ENCODE measurements around the gene UVRAG.
"Not testable (repeated sequence)": the region's sequence is repeated elsewhere in the genome, so short reads cannot be mapped to it uniquely, and the experiment has no call there.

UVRAG gene

DNA sequence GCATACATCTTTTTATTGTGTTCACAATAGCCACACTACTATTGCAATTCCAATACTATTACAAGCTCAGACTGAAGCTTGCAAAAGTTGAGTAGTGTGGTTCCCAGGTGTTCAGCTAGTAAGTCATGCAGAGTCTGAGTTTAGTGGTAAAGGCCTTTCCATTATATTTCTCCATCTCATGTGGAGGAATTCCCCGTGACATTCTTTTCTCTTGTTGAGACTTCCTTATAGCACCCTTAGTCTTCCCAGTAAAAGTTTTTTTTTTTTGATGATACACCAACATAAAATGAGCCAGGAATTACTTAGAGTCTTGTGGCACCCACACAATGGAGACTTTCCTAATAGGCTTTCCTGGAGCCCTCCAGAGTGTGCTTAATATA, 110.8 kb downstream of the UVRAG start:
- no peak for DNase-seq

DNA sequence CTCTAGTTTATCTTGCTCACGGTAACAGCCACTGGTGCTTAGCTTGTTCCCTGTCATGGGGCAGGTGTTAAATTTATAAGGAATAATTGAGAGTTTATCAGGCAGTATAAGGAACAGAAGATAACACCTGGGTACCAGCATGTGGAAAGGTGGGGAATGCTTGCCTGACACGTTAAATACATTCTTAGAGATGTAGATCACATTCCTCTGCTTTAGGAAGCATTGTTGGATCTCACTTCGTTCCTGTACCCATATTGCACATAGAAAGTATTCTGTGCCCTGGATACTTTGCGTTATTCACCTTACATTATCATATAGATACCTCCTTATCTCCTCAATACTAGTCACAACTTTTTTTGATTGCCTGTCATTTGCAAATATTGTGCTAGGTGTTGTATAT, 114.7 kb downstream of the UVRAG start:
- DNase-seq = no peak

DNA sequence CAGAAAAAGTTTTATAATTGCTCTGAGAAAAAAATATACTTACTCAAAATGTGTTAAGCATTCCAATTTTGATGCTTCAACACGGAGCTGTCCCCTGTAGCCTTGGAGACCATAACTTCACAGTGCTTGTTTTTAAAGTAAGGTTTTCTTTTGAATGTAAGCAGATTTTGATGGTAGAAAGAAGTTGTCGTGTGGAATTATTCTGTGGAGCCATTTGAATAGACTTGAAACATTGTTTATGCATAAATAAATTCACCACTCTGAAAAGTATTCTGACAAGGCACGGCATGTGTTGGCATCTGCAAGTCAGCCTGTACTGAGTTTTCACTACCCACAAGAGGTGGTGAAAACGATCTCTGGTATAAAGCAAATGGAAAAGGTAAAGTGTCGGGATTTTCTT, 115.5 kb downstream of the UVRAG start:
- DNase-seq = no peak

DNA sequence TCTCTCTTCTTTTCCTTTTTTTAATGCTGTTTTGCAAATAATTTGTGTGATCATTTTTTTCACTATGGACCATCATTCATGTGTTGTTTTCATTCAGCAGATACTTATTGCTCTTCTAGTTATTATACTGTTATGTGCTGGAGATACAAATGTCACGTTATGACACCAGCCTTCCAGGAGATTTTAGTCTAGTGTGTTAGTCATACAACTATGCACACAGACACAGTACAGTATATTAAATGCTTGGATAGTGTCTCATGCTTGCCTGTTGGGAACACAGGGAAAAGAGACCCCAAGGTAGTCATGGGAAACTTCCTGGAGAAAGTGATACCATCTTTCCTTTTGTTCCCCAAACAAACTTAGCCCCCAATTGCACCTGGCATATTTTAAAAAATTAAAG, 116.1 kb downstream of the UVRAG start:
- no peak for DNase-seq

DNA sequence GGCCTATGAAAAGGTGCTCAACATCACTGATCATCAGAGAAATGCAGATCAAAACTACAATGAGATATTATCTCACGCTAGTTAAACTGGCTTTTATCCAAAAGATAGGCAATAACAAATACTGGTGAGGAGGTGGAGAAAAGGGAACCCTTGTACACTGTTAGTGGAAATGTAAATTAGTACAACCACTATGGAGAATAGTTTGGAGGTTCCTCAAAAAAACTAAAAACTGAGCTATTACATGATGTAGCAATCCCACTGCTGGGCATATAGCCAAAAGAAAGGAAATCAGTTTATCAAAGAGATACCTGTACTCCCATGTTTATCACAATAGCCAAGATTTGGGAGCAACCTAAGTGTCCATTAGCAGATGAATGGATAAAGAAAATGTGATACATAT, 118.7 kb downstream of the UVRAG start:
- not testable (repeated sequence) for DNase-seq

DNA sequence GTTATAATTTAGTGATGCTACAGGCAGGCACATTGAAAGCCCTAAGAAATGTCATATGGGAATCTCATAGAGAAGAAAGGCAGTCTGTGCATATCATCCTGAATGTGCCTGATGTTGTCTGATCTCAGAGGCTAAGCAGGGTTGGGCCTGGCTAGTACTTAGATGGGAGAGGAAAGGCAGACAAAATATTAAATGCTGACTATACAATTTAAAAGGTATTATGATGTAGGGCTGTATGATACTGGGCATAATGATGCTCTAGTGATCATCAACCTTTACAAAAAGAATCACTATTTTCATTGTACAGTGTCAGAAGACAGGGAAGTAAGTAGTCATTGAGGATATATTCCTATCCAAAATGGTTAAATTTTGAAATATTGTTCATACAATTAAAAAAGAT, 119.8 kb downstream of the UVRAG start:
- DNase-seq = no peak

DNA sequence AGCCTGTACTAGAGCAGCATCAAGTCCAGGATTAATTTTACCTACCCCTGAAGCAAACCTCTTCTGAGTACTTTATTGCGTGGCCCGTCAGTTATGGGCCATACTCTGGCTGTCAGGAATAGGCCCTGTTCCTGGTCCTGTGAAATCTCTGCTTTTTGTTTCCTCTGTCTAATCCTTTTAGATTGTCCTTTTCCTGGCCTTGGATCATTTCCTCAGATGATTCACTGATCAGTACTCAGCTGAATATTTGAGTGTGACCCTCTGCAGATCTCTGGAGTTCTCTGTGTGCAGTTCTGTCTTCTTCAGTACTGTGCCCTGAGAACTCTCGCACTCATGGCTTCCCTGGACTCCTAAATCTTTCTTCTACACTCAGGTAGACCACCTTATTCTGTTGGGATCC, 123.5 kb downstream of the UVRAG start:
- DNase-seq = no peak

DNA sequence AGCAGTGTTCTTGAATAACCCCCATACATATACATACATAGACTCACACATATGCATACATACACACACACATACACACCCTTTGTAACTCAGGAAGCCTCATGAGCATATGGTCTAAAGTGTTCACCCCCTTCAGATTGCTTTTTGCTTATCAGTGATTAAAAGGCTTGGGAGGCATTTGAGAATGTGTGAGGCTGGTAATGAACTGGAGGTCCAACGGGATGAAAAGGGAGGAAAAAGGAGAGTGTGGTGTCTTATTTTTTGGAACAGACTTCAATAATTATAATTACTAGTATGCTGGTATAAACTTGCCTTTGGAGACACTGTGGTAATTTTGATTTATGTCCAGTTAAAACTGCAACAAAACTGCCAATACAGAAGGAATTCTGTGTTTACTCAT, 124.5 kb downstream of the UVRAG start:
- DNase-seq = no peak

DNA sequence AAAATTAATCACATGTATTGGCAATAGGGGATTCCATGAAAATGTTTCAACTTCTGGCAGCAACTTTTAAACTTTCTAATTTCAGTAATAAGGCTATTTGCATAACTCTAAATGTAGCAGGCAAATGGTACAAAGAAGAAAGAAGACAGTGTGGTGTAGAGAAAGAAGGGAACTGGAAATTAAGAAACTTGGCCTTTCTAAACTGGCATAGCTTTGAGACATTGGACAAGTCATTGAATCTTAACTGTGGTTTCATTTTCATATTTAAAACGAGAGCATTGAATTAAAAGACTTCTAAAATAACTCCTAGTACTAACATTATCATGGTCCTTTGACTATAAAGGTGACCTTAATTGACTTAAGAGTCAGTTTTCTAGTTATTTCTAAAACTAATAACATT, 125.0 kb downstream of the UVRAG start:
- no peak for DNase-seq

DNA sequence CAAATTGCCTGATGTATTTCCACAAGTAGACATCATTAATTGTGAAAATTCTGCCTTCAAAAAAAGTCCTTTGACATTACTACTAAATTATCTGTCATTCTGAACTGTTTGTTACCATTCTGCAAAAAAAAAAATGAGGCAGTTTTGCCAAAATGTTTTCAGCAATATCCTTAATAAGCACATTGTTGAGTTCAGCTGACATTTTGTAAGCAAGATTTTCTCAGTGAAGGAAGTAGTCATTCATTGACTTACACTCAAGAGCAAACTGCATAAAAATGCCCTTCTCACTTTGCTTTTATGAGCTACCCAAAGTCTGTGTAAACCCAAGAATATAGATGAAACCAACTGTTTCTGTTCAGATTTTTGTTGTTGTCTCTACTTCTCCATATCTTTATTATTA, 125.9 kb downstream of the UVRAG start:
- DNase-seq = no peak

DNA sequence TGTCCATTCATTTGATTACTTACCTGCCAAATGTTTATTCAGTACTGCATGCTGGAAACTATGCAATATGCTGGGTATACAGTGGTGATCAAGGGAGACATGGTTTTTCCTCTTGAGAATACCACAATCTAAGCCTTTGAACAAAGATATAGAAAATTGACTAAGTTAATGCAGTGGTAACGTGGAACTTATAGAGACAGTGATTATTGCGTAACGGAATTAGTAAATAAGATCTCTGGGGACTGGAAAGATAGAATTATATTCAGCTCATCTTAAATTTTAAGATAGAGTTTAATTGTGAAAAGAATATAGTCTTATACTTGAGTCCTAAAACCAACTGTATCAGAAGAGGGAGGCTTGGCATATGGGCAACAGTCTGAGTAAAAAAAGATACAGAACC, 129.5 kb downstream of the UVRAG start:
- no peak for DNase-seq

DNA sequence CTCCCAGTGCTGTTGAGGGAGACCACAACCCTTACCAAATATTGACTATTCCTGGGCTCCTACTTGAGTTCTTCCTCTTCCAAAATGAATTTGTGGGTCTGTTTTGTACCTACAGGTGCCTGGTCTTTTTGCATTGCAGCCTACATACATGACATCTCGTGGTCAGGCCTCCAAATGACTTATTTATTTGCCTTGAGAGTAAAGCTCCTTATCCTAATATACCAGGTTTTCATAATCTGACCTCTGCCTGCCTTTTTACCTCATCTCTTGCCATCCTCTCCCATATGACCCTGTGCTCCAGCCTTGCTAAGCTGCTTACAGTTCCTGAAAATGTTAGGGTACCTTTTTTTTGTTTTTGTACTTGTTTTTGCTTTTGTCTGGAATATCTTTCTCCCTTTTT, 130.4 kb downstream of the UVRAG start:
- DNase-seq = no peak

DNA sequence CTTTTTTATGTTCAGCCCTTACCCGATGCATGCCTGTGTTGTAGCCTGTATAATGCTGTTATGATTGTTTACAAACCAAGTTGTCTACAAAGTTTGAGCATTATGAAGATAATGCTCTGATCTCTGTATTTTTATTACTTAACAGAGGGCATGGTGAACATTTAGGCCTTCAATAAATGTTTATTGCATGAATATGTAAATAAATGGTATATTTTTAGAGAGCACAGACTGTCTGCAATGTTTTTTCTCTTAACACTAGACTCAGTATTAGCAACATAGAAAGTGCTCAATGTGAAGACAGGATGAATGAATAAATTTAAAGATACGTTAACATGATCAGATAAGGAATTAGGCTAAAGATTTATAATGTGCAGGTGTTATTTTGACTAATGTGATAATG, 130.9 kb downstream of the UVRAG start:
- DNase-seq = no peak

DNA sequence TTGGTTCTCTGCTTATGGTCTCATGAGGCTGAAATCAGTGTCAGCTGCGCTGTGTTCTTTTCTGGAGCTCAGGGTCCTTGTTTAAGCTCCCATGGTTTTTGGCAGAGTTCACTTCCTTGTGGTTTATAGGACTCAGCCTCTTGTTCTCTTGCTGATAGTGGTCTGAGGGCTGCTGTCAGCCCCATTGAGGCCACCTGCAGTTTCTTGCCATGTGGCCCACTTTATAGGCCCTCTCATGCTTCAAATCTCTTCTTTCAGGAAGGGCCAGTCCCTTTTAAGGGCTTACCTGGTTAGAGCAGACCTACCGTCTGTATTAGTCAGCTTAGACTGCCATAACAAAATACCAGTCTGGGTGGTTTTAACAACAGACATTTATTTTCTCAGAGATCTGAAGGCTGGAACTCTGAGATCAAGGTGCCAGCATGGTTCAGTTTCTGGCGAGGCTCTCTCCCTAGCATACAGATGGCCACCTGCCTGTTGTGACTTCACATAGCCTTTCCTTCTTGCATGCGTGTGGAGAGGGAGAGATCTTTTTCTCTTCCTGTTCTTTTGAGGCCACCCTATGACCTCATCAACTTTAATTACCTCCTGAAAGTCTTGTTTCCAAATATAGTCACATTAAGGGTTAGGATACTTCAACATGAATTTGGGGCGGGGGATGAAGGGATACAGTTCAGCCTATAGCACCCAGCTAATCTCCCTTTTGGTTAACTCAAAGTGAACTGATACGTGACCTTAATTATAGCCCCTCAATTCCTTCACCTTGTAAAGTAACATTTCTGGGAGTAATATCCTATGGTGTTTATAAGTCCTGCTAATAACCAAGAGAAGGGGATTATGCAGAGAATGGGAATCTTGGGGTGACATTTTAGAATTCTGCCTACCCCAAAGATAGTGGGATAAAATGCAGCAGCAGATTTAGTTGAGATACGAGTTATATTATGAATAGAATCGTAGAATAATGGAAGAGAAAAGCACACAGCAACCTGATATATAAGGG, 131.8 kb downstream of the UVRAG start:
- DNase-seq = no peak

DNA sequence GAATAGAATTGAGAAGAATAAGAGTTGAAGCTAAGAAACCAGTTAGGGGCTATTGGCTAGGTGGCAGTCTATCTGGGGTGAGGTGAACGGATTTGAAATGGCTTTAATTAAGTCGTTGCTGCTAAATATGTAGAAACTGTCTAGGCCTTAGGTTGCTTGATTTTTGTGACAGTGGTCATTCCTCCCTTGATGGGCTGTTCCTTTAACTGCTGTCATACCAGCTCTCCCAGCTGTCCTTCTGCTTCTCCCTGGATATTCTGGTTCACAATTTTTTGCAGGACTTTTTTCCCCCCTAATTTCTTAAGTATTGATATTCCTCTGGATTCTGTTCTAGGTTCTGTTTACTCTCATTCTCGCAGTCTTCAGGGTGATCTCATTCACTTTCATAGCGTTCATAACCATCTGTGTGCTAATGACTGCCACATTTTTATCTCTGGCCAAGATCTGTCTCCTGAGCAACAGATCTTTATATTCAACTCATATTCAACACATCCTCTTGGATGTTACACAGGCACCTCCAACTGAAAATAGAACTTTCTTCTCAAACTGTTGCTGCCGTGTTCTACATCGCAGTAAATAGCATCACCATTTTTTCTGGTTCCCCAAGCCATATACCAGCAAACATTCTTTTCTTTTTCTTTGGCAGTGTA, 134.1 kb downstream of the UVRAG start:
- no peak for DNase-seq

DNA sequence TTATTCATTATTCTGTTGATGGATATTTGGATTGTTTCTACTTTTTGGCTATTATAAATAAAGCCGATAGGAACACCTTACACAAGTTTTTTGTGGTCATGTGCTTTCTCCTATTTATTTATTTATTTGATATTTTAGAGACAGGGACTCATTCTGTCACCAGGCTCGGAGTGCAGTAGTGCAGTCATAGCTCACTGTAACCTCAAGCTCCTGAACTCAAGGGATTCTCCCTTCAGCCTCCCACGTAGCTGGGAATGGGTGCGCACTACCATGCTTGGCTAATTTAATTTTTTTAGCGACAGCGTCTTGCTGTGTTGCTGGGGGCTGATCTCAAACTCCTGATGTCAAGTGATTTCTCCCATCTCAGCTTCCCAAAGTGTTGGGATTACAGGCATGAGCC, 135.1 kb downstream of the UVRAG start:
- no peak for DNase-seq

DNA sequence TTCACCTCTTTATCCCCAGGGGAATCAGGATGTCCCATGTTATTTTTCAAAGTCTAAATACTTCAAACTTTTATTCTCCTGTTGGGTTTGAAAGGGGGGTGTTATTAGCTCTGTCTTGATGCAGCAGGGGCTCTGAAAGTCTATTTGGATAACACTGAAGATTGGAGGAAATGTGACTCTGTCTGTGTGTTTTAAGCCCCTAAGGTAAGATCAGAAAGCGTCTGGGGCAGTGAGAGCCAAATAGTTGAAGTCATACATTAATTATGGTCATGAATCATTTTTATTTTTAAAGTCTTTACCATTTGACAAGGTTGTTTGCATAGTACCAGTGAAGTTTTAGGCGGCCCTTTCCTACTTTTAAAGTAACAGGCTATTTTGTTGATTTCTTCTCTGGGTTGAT, 139.0 kb downstream of the UVRAG start:
- no peak for DNase-seq

DNA sequence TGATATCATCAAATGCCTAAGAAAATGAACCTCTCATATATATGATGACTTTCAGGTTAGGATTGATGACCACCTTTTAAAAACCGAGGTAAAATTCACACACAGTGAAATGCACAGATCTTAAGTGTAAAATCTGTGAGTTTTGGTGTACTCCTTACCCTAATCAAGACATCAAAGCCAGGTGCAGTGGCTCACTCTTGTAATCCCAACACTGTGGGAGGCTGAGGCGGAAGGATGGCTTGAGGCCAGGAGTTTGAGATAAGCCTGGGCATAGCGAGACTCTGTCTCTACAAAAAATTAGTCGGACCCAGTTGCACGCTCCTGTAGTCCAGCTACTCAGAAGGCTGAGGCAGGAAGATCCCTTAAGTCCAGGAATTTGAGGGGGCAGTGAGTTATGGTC, 140.4 kb downstream of the UVRAG start:
- no peak for DNase-seq

DNA sequence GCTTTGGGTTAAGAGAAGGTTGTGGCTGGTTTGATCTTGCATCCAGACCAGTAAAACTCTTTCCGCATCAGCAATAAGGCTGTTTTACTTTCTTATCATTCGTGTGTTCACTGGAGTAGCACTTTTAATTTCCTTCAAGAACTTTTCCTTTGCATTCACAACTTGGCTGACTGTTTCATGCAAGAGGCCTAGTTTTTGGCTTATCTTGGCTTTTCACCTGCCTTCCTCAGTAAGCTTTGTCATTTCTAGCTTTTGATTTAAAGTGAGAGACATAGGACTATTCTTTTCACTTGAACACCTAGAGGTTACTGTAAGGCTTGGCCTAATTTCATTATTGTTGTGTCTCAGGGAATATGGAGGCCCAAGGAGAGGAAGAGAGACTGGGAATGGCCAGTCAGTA, 144.5 kb downstream of the UVRAG start:
- DNase-seq = no peak

DNA sequence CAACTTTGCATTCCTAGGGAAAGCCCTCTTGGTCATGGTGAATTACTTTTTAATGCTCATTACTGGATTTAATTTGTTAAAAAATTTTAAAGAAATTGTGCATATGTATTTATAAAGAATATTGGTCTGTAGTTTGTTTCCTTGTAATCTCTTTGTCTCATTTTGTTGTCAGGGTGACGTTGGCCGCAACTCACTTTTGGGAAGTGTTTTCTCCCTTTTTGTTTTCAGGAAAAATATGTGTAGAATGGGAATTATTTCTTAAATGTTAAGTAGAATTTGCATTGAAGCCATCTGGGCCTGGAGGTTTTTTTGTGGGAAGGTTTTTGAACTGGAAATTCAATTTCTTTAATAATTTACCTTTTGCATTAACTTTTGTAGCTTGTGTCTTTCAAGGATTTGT, 149.1 kb downstream of the UVRAG start:
- DNase-seq = no peak

DNA sequence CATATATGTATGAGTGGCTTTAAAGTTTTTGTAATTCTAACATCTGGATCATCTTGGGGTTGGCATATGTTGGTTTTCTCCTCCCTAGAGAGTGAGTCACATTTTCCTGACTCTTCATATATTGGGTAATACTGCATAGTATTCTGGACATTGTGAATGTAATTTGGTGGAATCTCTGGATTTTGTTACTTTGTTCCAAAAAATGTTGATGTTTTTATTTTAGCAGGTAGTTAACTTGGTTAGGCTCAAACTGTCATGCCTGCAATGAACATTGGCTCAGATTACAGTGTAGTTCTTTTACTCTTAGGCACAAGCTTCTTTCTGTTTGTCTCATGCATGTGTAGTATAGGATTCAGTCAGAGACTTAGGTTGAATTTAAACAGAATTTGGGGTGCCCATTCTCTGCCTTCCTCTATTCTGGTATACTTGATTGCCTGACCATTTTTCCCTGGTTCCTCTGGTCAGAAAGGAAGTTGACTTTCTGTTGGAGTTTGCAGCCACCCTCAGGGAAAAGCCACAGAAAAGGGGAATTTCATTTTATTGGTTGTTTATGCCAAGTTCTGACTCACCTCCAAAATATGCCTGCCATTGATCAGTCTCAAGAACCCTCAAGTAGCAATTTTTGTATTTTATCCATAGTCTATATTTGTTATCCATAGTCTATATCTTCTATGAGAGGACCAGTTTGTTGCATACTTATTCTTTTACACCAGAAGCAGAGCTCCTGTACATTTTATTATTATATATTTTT, 151.7 kb downstream of the UVRAG start:
- DNase-seq = no peak

DNA sequence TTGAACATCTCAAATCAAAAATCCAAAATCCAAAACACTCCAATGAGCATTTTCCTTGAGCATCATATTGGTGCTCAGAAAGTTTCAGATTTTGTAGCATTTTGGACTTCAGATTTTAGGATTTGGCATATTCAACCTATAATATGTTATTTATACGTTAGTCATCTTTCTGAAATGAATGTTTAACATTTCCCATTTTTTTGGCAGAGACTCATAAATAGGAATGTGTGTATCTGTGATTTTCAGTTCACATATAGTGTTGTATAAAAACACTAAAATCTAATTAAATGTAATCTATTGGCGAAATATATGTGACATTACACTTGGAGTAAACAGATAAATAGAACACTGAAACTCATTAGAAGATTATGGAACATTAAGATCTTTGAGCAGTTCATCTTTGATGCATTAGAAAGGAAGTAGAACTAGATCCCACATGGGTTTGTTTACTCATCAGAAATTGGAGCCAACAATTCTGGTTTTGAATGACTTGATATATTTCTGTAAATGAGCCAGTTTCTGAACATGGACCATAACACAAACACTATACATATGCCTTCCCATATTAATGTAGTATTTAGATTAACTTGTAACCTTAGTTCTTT, 153.1 kb downstream of the UVRAG start:
- DNase-seq = no peak

DNA sequence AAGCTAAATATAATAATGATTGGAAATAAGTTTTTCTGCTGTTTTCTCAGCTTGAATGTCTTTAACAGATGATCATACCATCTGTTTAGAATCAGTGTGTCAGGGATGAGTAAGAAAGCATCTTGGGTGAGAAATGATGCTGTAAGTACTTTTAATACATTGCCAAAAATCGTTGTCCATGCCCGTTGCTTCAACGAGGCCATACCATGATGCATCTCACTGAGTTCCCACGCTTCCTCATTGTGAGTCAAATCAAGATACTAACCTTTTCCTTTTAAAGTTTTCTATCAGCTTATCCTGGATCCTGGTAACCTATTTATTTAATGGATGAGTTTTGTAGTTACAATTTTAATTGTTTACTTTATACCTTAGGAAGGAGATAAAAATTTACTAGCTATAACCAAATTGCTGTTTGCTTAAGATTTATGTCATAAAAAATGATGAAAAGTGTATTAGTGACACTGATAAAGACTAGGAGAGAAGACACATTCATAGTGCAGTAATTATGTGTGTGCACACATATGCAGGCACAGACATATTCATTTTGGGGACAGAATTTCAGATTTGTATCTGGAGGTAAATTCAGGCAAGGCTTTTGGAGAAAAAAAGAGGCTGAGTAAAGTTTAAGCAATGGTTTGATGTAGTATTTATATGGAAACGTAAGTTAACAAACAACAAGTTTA, 154.8 kb downstream of the UVRAG start:
- no peak for DNase-seq

Measured in activated naive CD4-positive, alpha-beta T cell (primary cell).